ENCODE measurements around the gene DNAH1.

DNAH1 gene

DNA sequence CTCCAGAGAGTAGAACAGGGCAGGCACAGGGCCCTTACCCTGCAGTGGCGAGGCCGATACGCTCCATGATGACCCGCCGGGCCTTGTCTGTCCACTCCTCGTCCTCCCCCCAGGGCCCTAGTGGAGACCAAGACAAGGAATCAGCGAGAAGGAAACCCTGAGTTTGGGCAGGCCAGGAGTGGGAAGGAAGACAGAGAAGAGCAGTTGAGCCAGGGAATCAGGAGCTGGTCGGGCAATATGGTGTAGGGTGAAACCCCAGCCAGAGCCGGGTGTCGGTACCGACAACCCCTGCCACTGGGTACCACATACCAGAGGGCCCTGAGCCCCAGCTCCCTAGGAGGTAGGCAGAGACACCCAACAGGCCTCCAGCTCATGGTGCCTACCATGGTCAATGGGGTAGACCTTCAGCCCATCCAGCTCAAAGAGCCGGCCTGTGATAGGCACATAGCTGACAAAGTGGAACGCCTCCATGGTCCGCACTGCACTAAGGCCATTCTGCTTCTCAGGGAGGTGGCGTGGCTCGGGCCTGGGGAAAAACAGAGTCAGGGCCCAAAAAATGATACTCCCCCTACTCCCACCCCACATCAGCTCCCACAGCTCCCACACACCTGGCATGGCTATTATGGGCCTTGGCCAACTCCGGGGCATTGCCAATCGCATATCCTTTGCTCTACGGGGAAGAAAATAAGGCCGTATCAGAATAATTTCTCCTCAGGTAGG, 90.8 kb downstream of the DNAH1 start:
- no peak for DNase-seq

DNA sequence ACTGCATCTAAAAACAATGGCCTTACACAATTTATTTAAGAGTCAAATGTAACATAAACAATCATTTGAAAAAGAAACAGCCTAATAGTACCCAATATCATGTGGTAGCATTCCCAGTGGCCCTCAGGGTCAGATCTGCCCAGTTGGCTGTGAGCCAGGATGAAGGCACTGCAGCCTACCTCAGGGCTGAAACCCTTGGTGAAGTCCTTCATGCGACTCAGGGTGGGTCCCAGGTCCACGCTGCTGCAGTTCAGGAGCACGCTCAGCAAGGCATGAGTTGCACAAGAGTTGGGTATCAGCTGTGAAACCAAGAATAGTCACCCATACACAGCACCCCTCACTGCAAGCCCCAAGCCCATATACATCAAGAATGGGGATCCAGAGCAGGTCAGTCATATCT, 91.7 kb downstream of the DNAH1 start:
- DNase-seq, result no peak

DNA sequence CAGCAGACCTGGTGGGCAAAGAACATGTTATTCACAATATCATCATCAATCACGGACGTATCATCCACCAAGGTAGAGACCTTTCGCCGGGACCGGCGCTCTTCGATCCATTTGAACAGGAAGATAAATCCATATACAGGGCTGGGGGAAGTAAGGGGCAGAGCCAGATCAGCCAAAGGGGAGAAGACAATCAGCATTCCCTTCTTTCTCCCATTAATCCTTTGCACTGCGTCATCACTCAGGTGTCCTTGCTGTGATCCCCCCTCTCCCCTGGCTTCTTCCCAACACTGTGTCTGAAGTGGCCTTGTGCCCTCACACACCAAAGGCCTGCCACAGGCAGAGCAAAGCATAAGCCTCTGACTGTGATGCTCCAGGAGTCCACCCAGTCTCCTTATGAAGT, 92.3 kb downstream of the DNAH1 start:
- DNase-seq, result no peak

DNA sequence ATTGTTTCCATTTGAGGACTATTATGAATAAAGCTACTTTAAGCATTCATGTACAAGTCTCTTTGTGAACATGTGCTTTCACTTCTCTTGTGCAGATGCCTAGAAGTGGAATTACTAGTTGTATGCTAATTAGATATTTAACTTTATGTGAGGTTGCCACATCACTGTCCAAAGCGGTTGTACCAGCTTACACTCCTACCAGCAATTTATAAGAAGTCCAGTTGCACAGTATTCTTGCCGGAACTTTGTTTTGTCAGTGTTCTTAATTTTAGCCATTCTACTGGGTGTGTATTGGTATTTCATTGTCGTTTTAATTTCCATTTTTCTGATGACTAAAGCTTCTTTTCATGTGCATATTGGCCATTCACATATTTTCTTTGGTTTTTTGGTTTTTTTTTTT, 99.7 kb downstream of the DNAH1 start:
- no peak for DNase-seq

DNA sequence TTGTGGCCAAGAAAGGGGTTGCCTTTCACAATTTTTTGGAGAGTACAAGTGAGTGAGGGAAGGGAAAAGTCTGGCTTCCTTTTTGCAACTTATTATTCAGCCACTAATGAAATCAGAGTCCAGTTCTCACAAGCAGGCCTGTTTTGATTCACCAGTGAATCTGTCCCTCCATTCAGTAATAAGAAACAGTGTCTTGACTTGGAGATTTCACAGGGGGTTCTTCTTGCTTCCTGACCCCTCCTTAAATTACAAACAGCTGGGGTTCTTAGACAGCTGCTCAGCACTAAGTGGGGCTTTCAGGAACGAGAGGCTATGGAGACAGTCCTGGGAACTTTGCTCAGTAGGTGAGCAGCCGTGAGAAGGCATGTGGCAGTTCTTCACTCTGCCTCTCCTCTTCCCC, 104.3 kb downstream of the DNAH1 start:
- DNase-seq, result no peak

DNA sequence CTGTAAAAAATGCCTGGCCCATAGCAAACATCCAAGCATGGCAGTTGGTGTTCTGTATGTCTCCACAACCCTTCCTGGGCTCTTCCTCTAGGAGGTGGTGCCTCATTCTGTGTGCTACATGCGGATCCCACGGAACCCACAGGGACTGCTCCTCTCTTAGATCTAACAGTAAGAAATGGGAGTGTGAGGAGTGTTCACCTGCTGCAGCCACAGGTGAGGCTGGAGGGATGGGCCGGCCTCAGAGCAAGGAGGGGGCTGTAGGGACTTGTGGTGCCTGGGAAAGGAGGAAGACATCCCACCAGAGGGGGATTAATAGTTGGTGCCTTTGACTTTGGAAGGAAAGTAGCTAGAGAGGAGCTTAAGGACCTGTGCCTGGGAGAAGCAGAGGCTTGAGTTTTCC, 106.5 kb downstream of the DNAH1 start:
- no peak for DNase-seq

DNA sequence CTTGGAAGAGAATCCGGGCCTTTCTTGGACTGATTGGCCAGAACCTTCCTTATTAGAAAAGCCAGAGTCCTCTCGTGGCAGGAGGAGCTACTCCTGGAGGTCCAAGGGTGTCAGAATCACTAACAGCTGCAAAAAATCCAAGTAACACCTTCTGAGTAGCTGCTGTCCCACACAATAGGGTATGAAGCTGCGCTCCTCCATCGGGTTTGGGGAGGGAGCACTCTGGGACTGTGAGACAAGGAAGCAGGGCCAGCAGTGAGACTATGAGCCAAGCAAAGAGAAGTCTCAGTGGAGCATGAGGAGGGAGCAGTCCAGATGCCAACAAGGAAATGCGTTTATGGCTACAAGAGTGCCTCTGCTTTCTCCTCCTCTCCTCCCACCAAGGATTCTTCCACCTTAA, 107.1 kb downstream of the DNAH1 start:
- no peak for DNase-seq

DNA sequence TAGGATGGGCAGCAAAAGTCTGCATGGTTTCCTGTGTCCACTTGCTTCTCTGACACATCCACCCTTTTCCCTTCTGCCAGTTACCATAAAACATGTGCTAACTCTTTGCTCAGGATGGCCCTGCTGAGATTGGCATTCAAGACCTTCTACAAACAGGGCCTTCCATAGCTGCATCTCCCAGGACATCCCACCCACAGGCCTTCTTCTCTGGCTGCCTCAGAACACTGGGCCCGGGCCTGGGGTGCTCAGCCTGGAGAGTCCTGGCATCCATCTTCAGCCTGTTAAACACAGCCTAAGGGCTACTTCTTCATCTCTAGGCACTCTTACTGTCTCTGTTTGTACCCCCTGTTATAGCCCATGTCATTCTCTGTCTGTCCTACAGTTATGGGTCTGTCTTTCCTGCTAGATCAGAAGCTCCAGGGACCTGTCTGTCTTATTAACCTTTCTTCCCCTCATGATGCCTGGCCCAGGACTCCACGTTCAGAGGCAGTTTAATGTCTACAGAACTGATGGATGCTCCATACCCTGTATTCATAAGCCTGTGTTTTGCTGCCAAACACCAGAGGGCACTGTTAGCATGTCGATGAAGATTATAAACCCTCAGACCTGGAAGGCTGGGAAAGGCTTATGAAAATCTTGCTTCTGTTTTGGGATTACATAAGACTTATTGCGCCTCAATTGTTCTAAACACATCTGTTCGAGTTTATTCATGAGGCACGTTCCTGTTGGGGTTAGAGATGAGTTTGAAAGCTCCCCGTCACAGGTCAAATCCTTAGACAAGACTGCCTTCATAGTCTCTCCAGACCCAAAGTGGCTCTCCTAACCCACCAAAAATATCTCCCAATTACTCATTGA, 112.3 kb downstream of the DNAH1 start:
- peak; percentile 91 for DNase-seq

DNA sequence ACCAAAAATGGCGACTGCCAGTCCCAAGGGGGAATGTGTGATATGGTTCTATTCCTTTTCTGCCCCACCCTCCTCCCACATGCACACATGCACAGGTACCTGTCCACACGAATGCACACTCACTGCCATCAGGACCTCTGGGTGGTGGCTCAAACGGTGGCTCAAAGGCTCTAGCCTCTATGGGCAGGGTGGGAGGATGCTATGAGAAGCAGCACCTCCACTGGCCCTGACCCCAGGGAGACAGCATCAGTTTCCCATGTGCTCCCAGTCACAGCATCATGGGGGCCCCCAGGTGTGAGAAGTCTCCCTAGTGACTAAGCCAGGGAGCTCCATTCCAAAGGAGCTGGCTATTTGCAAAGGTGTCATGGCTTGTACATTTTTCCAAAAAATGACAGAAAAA, 112.9 kb downstream of the DNAH1 start:
- DNase-seq, result no peak

DNA sequence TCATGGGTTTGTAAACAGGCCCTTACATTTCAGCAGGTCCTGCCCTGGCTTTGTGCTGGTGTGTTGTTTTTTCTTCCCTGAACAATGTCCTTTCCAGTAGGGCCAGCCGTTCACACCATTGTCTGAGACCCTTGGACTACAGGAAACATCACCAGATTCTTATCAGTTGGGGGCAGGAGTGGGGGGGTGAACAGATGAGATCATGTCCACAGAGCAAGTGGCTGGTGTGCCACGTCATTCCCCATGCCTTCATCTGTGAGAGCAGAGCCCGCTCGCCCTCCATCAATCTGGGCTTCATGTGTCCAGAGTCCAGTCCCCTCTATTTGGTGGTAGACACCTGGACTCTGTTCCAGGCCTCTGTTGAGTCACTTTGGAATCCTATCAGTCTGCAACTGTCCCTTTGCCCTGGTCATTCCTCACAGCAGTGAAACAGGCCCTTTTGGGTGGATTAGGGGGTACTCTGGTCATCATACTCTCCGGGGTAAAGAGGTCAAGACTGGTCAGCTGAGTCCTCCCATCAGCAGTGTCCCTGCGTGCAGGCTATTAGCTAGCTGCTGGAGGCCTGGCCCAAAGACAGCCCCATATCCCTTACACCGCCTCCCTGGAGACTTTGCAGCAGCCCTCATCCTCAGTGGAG, 113.8 kb downstream of the DNAH1 start:
- no peak for DNase-seq

DNA sequence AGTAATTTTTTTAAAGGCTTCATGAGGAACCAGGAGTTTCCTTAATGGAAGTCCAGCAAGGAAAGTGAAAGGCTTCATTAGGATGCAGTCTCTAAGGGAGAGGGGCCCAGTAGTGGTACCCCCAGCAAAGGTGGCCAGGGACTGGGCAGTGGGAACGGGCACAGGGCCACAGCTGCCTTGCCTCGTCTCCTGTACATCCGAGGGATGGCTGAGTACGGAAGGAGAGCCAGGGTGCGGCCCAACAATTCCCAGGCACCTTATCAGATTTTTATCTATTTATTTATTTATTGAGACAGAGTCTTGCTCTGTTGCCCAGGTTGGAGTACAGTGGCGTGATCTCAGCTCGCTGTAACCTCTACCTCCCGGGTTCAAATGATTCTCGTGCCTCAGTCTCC, 114.3 kb downstream of the DNAH1 start:
- no peak for DNase-seq

DNA sequence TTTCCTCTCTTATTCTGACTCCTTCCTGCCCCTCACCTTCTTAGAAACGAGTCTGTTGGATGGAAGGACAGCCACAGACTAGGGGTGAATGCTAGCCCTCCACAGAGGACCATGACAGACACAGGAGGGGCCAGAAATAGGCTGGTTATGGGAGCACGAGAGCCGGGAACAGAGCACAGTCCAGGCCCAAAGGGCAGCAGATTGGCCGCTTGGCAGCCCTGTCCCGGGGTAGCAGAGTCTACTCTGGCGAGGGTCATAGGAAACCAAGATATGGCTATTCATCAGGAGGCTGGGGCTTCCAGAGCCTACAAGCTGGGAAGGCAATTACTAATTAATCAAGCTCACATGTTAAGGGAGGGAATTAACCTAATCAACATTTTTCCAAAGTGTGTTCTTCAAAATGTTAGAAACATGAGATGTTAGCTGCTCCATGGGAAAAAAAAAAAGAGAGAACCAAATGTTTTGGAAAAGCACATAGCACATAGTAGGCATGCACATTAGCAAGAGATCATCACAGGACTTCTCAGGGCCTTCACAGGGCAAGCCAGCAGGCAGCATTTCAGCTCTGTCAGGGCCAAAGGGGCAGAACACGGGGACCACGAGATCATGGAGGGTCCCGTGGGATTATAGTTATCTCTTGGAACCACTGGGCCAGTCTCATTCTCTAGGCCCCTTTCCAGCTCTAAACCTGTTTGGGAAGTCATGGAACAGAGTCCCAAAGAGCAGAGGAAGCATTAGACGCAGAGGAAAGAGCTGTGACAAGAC, 115.5 kb downstream of the DNAH1 start:
- no peak for DNase-seq

DNA sequence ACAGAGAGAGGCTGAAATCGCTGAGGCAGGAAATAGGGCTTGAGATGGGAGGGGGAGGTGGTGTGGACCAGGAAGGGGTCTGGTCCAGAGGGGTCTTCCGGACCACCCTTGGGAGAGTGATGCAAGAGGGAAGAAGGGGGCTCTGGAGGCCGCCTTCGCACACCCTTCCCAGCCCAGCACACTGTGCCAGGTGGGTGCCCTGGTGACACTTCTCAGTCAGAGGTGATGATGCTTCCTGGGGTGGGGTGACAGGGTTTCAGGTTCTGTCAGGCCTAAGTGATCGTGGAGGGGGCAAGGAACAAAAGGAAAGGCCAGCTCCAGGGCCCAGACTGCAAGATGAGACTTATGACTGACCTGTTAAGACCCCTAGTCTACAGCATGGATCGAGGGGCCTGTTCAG, 116.1 kb downstream of the DNAH1 start:
- no peak for DNase-seq

DNA sequence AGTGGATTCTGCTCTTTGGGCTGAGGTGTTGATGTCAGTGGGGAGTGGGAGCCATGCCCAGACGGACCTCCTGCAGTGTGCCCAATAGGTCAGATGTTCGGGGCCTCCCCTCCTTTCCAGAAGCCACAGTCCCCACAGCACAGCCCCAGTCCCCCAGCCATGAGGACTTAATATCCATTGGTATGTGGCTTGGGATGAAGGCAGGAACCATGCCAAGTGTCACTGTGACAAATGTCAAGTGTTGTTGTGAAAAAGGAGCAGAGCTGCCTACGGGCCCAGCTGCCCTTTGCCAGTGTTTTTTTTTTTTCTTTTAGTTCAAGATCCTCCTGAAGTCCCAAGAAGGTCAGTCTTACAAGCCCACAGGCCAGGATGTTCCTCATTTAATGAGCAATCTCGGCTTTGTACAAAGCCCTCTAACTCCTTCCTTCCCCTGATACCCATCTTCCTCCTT, 116.6 kb downstream of the DNAH1 start:
- DNase-seq, result no peak

DNA sequence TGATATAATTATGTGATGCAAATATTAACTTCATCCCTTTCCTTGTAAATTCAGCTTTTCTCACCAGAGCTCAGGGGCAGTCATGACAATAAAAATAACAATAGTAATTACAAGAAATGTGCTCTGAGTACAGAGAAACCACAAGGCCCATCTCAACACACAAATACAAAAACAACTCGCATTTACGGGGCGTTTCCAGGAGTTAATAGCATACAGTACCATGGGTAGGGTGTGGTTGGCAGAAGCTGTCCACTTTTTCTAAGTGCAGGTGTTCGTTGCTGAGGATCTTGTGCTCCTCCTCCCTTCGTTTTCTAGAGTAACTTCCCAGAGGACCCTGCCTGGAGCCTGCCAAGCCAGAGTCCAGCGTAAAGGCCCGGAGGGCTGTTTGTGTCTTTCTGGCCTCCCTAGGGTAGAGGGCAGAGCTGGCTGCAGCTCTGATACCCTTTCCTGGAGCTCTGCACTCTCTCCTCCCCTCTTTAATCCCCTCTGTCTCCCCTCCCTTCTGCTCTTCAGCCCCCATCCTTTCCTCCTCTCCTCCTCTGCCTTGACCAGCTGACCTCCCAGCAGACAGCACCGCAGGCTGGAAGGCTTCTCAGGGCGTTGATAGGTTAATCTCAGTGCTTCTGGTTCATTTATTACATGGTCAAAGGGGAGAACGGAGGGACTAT, 117.3 kb downstream of the DNAH1 start:
- peak; percentile 60 for DNase-seq

DNA sequence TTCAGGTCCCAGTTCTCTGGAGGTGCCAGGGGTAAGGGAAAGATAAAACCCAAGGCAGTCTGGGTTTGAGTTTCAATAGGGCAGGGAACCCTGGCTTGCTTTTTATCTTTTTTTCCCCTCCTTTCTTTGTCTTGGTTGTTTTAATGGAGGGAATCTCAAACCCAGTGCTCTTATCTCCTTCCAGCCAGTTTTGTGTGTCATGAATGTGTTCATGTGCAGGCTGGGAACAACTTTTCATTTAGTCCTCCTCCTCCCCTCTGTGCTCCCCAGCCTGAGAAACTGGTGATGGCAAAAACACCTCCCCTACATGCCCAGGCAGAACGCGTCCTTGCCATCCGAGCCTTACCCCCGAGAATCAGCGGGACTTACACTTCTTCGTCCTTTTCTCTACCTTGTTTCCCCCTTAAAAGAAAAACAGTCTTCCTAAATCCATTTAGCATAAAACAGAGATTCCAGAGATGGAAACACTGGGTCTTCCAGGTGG, 117.9 kb downstream of the DNAH1 start:
- no peak for DNase-seq

DNA sequence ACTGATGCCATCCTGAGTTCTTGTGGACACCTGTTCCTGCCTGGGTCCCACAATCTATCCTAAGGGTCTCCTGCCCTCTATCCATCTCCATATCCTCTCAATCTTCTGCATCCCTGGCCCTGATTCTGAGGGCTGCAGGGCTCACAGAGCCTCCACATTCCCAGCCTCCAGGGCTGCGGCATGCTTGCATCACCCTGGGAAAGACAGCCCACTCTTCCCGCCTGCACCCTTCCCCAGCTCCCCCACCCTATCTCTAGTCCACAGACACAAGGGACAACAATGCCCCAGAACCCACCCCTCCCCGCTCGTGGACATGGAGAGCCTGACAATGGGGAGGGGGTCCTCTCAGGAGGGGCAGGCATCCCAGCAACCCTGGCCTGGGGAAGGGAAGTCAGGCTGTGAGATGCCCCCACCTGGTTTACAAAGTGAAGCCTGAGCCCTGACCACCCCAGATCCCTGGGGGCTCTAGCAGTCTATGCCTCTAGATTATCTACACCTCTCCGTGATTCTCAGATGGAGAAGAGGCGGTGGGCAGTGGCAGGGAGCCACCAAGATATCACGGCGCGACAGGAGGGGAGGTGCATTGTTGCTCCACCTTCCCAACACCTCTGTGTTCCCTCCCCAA, 118.5 kb downstream of the DNAH1 start:
- no peak for DNase-seq

DNA sequence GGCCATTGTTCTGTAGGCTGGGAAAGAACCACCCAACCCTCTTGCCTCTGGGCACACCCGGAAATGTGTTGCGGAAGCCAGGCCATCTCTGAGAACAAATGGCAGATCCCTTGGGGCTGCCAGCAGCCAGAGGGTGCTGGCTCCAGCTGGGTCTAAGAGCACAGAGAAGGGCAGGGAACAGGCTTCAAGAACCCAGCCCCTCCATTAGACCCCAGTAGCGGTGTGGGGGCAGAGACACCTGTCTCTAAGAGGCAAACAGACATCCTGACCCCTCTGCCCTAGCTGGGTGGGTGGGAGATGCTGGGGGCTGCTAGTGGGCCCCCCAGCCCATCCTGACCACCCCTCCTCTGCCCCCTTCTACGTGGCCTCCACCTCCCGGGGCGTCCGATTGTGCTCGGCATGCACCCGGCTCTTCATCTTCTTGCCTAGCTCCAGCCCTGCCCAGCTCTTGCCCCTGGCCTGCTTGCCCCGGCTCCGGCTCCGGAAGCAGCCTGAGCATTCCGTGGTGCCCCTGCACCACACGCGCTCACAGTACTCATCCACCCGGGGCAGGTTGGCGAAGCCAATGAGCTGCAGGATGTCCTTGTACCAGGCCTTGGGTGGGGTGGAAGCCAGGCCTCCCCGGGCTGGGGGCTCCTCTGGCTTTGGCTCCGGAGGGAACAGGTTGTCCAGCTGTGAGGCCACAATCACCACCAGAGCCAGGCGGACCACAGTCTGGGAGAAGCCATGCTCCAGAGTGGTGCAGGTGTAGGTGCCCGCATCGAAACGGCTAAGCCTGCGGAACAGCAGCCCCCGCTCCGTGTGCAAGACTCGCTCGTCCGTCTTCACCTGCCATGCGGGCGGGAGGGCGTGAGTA, 119.4 kb downstream of the DNAH1 start:
- DNase-seq, result no peak

DNA sequence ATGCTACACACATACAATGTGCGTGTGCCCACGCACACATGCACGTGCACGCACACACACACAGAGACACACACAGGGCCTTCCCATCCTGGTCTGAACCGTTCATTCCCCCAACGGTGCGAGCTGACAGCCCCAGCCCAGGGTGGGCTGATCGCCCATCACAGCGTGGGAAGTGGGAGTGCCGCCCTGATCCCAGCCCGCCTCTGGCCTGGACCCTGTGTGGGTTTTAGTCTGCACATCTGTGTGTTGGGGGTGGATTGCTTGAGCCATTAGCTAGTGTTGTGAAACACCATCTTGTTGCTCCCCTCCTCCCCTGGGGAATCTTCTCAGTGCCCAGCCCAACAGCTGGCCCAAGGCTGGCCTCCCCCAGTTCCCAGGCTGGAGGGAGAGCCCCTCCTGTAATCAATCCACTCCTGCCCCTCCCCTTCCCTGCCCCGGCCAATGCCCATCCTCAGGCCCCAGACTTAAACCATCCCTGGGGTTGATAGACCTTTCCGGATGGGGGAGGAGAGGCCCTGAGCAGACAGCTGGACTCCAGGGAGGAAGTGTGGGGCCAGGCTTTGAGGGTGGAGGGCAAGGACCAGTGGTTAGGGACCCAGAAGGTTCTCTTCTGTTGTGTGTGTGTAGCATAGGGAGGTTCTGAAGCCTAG, 120.5 kb downstream of the DNAH1 start:
- DNase-seq, result peak; percentile 46

DNA sequence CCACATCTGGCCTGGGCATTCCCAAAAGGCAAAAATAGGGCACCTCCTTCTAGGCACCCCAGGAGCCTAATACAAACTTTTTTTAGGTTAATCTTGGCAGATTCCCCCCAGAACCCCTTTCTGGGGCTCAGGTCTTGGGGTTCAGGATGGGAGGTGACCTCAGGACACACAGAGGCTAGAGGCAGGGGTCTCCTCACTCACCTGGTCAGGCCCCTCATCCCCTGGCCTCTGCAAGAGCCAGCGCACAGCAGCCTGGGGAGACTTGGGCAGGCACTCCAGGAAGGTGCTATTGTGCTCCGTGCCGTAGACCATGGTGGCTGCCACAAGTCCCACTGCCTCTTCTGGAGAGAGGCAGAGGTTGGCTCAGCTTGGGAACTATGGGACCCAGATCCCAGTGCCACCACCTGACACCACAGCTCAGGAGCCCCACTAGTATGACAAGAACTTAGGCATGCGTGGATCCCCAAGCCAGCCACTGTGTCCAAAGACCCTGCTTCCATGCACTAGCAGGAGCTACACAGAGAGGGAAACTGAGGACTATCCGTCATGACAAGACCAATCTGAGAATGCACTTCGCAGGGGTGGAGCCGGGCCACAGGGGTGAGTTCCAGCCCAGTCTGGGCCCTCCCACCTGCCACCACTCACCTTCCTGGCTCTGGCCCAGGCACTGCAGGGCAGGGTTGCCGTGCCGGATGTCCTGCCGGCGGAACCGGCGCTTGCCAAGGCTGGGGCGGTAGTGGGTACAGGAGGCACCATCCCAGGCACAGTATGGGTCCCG, 121.4 kb downstream of the DNAH1 start:
- no peak for DNase-seq

Measured in NCI-H82 (cell line).